Nephron (organoid): ENCODE measurements around the gene CHST9.

ENCODE experiments used
- H3K27ac Mint-ChIP-seq, 3 experiments: 2 replicates each; pipeline ENCODE4 v1.8.0; 2020; ENCODE audit warnings: mixed read lengths in 3 of 3, mild to moderate bottlenecking in 2 of 3, moderate library complexity in 1 of 3
- H3K27me3 Mint-ChIP-seq: 2 replicates; pipeline ENCODE4 v1.8.0; 2021; ENCODE audit warnings: low read depth, mild to moderate bottlenecking, moderate library complexity, mixed read lengths
- H3K36me3 Mint-ChIP-seq: 2 replicates; pipeline ENCODE4 v1.8.0; 2020; ENCODE audit warnings: low read depth, mixed read lengths
- H3K4me1 Mint-ChIP-seq: 2 replicates; pipeline ENCODE4 v1.8.0; 2020; ENCODE audit warnings: mixed read lengths
- H3K4me3 Mint-ChIP-seq, 3 experiments: 2 replicates each; pipeline ENCODE4 v1.8.0; 2020; ENCODE audit warnings: mild to moderate bottlenecking in 3 of 3, mixed read lengths in 3 of 3, moderate library complexity in 2 of 3
- H3K9me3 Mint-ChIP-seq: 2 replicates; pipeline ENCODE4 v1.8.0; 2020; ENCODE audit warnings: mixed read lengths
- TF ChIP-seq, protein P1 (sequence below), 3 experiments: fragments of 200-600 bp; sonication (generic); IDR thresholded peaks; one replicate each; pipeline ENCODE4 v1.5.0; 2021; ENCODE audit warnings: antibody characterized with exemption in 3 of 3; ENCODE audit not compliant: unreplicated experiment in 3 of 3

Gene CHST9

DNA sequence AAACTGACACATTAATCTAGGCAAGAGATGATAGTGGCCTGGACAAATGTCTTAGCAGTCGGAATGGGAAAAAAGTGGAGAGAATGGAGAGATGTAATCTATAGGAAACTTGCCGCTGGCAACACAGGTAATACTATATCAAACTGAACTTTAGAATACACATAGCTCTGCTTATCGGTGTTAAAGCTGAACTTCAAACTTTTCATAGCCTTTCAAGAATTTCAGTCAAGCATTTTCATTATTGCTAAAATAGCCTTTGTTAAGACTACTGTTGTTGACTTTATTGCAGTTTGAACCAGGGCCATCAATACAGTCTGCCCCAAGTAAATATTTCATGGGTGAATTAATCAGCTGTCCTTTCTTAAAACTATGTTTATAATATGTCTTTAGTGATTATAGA, 12.9 kb upstream of the CHST9 start:
- Mint-ChIP-seq H3K9me3 (no peaks in the 10 kb centered on the region), H3K4me1 (no peaks in the 10 kb centered on the region), H3K27ac (no peak overlapping the region), H3K27me3 (peaks cover 5% of the 10 kb centered on the region), H3K36me3 (no peaks in the 10 kb centered on the region), H3K4me3 (no peak overlapping the region)
- TF ChIP-seq, protein P1, sequence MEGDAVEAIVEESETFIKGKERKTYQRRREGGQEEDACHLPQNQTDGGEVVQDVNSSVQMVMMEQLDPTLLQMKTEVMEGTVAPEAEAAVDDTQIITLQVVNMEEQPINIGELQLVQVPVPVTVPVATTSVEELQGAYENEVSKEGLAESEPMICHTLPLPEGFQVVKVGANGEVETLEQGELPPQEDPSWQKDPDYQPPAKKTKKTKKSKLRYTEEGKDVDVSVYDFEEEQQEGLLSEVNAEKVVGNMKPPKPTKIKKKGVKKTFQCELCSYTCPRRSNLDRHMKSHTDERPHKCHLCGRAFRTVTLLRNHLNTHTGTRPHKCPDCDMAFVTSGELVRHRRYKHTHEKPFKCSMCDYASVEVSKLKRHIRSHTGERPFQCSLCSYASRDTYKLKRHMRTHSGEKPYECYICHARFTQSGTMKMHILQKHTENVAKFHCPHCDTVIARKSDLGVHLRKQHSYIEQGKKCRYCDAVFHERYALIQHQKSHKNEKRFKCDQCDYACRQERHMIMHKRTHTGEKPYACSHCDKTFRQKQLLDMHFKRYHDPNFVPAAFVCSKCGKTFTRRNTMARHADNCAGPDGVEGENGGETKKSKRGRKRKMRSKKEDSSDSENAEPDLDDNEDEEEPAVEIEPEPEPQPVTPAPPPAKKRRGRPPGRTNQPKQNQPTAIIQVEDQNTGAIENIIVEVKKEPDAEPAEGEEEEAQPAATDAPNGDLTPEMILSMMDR (IDR thresholded peaks at IDR 0.05; ENCODE audit: unreplicated experiment in 3 of 3): no peak

DNA sequence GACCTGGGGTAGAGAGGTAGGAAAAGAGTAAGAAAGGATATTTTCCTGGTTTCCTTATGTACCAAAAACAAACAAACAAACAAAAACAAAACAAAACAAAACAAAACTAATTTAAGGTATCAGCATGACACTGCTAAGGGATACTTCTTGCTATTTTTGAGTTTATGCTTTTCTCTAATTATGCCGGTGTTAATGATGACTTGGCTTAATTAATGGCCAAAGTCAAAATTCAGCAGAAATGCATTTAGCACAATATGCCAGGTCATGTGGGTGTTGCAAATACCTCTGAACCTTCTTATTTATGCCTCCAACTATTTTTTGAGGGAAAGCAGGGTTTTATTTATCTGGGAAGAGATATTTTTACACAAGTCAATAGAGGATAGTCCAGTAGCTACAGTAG, 3.2 kb upstream of the CHST9 start:
- Mint-ChIP-seq H3K36me3 (no peaks in the 10 kb centered on the region), H3K4me1 (peaks cover 6% of the 10 kb centered on the region), H3K9me3 (no peaks in the 10 kb centered on the region), H3K4me3 (no peak overlapping the region), H3K27me3 (peaks cover 64% of the 10 kb centered on the region), H3K27ac (no peak overlapping the region)
- TF ChIP-seq, protein P1 (IDR thresholded peaks at IDR 0.05; ENCODE audit: unreplicated experiment in 3 of 3): no peak

DNA sequence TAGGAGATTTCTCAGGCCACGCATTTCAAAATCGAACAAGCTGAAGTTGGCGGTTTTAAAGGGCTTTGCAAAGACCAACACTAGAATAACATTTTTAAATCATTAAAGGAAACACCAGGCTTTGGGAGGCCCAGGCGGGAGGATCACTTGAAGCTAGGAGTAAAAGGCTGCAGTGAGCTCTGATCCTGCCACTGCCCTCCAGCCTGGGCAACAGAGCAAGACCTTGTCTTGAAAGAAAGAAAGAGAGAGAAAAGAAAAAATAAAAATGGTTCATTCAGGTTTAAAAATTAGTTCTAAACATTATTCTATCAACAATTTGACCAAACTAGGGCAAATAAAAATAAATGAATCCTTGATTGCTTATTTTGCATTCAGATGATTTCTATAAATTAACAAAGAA, 789 bp upstream of the CHST9 start:
- H3K27me3 Mint-ChIP-seq: peaks cover 70% of the 10 kb centered on the region
- no peak overlapping the region for H3K27ac Mint-ChIP-seq
- H3K9me3 Mint-ChIP-seq: no peaks in the 10 kb centered on the region
- H3K4me1 Mint-ChIP-seq: peaks cover 12% of the 10 kb centered on the region
- no peaks in the 10 kb centered on the region for H3K36me3 Mint-ChIP-seq
- TF ChIP-seq, protein P1 (IDR thresholded peaks at IDR 0.05; ENCODE audit: unreplicated experiment in 3 of 3): no peak
- H3K4me3 Mint-ChIP-seq: peak overlapping the region; percentile 85 to 87 (median 85)

DNA sequence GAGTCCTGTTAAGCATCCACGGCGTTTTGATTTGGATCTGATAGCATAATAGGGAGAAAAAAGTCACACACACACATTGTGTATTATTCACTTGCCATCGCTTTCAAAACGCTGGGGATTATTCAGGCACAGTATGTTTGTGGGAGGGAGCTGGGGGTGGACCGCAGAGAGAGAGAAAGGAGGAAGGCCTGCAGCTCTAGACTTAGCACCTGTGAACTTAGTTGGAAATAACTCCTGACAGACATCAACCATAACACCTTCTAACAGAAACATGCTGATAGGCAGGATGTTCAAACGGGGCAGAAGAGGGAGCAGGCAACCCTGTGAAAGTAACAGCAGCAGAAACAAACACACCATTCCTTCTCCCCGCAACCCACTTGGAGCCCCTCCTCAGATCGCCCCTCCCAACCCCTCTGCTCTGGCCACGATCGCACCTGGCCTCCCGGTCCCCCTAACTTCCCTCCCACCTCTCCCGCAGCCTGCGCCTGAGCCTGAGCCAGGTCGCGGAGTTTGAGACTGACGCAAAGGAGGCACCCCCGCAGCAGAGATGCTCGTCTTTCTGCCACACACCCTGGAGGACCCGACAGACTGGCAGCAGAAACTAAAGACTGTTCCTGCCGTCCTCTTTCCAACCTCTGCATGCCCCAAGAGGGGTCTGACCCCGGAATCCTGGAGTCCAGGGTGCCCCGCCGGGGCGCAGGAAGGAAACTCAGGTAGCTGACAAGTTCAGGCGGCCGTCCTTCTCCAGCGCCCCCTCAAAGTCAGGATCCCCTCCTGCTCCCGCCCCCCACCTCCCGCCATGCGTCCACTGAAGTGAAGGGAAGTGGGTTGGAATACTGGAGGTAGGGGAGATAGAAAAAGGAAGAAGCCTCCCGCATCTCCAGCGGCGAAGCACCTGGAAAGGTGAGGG, 738 bp downstream of the CHST9 start:
- H3K36me3 Mint-ChIP-seq: no peaks in the 10 kb centered on the region
- peaks cover 12% of the 10 kb centered on the region for H3K4me1 Mint-ChIP-seq
- peaks cover 59% of the 10 kb centered on the region for H3K27me3 Mint-ChIP-seq
- no peaks in the 10 kb centered on the region for H3K9me3 Mint-ChIP-seq
- peak overlapping the region; percentile 76 to 90 (median 87) for H3K4me3 Mint-ChIP-seq
- H3K27ac Mint-ChIP-seq: peak overlapping the region in 2 of 3 experiments; percentile 3 to 16
- TF ChIP-seq, protein P1 (IDR thresholded peaks at IDR 0.05; ENCODE audit: unreplicated experiment in 3 of 3): no peak

DNA sequence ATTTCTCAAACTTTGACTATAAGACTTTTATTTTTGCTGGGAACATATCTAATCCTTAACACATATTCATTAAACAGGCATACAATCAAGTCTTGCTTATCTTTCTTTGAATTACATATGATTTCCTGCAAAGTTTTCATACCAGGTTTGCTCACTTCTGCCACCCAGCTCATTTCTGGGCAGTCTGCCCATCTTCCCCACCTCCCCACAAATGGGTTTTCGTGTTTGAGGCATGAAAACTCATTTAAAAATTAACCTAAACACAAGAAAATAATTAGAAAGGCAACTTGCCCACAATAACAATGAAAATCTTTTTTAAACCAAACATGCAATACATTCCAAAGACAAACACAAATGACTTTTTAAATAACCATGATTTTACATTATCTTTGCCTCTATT, 3.4 kb downstream of the CHST9 start:
- H3K27me3 Mint-ChIP-seq: peaks cover 36% of the 10 kb centered on the region

More for the DNA sequence above, 3.4 kb downstream of the CHST9 start:
- no peaks in the 10 kb centered on the region for H3K36me3 Mint-ChIP-seq
- H3K9me3 Mint-ChIP-seq: no peaks in the 10 kb centered on the region
- TF ChIP-seq, protein P1 (IDR thresholded peaks at IDR 0.05; ENCODE audit: unreplicated experiment in 3 of 3): no peak
- H3K27ac Mint-ChIP-seq: peak overlapping the region in 1 of 3 experiments; percentile 22
- peaks cover 12% of the 10 kb centered on the region for H3K4me1 Mint-ChIP-seq
- no peak overlapping the region for H3K4me3 Mint-ChIP-seq
